ENCODE results near the gene A4GALT. TPM values are rescaled to one million over a fixed set of nuclear protein-coding genes. Genes with fewer than 3 reads are reported as not detected.

The A4GALT gene
- total RNA-seq, 1 donor from 2014 or later, result 2.6 TPM

- H3K79me2 ChIP-seq (ENCODE audit: low read depth), result peaks cover 4% of the 10 kb centered on the region
- no peak for DNase-seq (ENCODE audit: low spot score)
- H3K27ac ChIP-seq, result no peak overlapping the region
- H2AFZ ChIP-seq (replicated peaks), result no peak overlapping the region
- H3K4me1 ChIP-seq, result peaks cover 15% of the 10 kb centered on the region
- H3K4me3 ChIP-seq, result no peak overlapping the region
- no peaks in the 10 kb centered on the region for H3K9me3 ChIP-seq (ENCODE audit: low read depth)
- H3K36me3 Mint-ChIP-seq, result no peaks in the 10 kb centered on the region
- H3K9ac ChIP-seq, result no peak overlapping the region
- H4K20me1 ChIP-seq (ENCODE audit: low read depth), result peaks cover 28% of the 10 kb centered on the region
- H3K27ac Mint-ChIP-seq, result peak overlapping the region; percentile 46
- TF ChIP-seq EZH2 (IDR thresholded peaks at IDR 0.05) (no peak), EZH2phosphoT487 (IDR thresholded peaks at IDR 0.05) (no peak), CTCF (IDR thresholded peaks at IDR 0.05) (no peak)
- peaks cover 8% of the 10 kb centered on the region for H3K9me3 Mint-ChIP-seq
- peaks cover 24% of the 10 kb centered on the region for H3K27me3 Mint-ChIP-seq (ENCODE audit: insufficient read depth, low read depth)
- H3K4me3 Mint-ChIP-seq, result peak overlapping the region; percentile 70
- peaks cover 5% of the 10 kb centered on the region for H3F3A ChIP-seq (ENCODE audit: low read depth)
- H3K4me1 Mint-ChIP-seq, result peaks cover 29% of the 10 kb centered on the region
- peaks cover 16% of the 10 kb centered on the region for H3K27me3 ChIP-seq
- no peak overlapping the region for H3K4me2 ChIP-seq
- H3K36me3 ChIP-seq, result no peaks in the 10 kb centered on the region
These were observed 5.8 kb downstream of the A4GALT start for GRCh38 chr22:42714768-42715390.

GRCh38 chr22:42714308-42714707 is 6.4 kb downstream of the A4GALT start:
- peaks cover 18% of the 10 kb centered on the region for H3K27me3 Mint-ChIP-seq (ENCODE audit: insufficient read depth, low read depth)
- peaks cover 4% of the 10 kb centered on the region for H3F3A ChIP-seq (ENCODE audit: low read depth)
- H3K9me3 ChIP-seq (ENCODE audit: low read depth), result no peaks in the 10 kb centered on the region
- no peaks in the 10 kb centered on the region for H3K36me3 ChIP-seq
- H3K27ac ChIP-seq, result no peak overlapping the region
- peak overlapping the region; percentile 46 for H3K27ac Mint-ChIP-seq
- DNase-seq (ENCODE audit: low spot score), result no peak
- no peak for TF ChIP-seq CTCF (IDR thresholded peaks at IDR 0.05)
- TF ChIP-seq EZH2 (IDR thresholded peaks at IDR 0.05), result no peak
- TF ChIP-seq EZH2phosphoT487 (IDR thresholded peaks at IDR 0.05), result no peak
- H3K4me3 Mint-ChIP-seq, result no peak overlapping the region
- no peak overlapping the region for H2AFZ ChIP-seq (replicated peaks)
- peaks cover 6% of the 10 kb centered on the region for H3K79me2 ChIP-seq (ENCODE audit: low read depth)
- H3K27me3 ChIP-seq, result peaks cover 10% of the 10 kb centered on the region
- H3K9ac ChIP-seq, result no peak overlapping the region
- H3K4me1 ChIP-seq, result peaks cover 10% of the 10 kb centered on the region
- H3K4me3 ChIP-seq, result no peak overlapping the region
- H3K4me2 ChIP-seq, result no peak overlapping the region
- peaks cover 3% of the 10 kb centered on the region for H3K36me3 Mint-ChIP-seq
- peaks cover 25% of the 10 kb centered on the region for H3K4me1 Mint-ChIP-seq
- H4K20me1 ChIP-seq (ENCODE audit: low read depth), result peaks cover 28% of the 10 kb centered on the region
- H3K9me3 Mint-ChIP-seq, result peaks cover 11% of the 10 kb centered on the region

- no peak overlapping the region for H3K27ac ChIP-seq
- H3K79me2 ChIP-seq (ENCODE audit: low read depth), result peaks cover 9% of the 10 kb centered on the region
- peaks cover 15% of the 10 kb centered on the region for H3K4me1 Mint-ChIP-seq
- no peaks in the 10 kb centered on the region for H3F3A ChIP-seq (ENCODE audit: low read depth)
- H3K4me3 Mint-ChIP-seq, result no peak overlapping the region
- H3K36me3 ChIP-seq, result no peaks in the 10 kb centered on the region
- H3K4me2 ChIP-seq, result no peak overlapping the region
- peaks cover 11% of the 10 kb centered on the region for H3K9me3 Mint-ChIP-seq
- no peak overlapping the region for H3K4me3 ChIP-seq
- peaks cover 1% of the 10 kb centered on the region for H3K4me1 ChIP-seq
- H3K27ac Mint-ChIP-seq, result no peak overlapping the region
- DNase-seq (ENCODE audit: low spot score), result no peak
- H3K9ac ChIP-seq, result no peak overlapping the region
- H3K27me3 Mint-ChIP-seq (ENCODE audit: insufficient read depth, low read depth), result peaks cover 10% of the 10 kb centered on the region
- no peaks in the 10 kb centered on the region for H3K9me3 ChIP-seq (ENCODE audit: low read depth)
- no peak overlapping the region for H2AFZ ChIP-seq (replicated peaks)
- peaks cover 3% of the 10 kb centered on the region for H3K36me3 Mint-ChIP-seq
- TF ChIP-seq EZH2phosphoT487 (IDR thresholded peaks at IDR 0.05), result no peak
- TF ChIP-seq CTCF (IDR thresholded peaks at IDR 0.05), result no peak
- TF ChIP-seq EZH2 (IDR thresholded peaks at IDR 0.05), result no peak
- H3K27me3 ChIP-seq, result no peaks in the 10 kb centered on the region
- H4K20me1 ChIP-seq (ENCODE audit: low read depth), result peaks cover 12% of the 10 kb centered on the region
These were observed 8.5 kb downstream of the A4GALT start for GRCh38 chr22:42711895-42712837.
